ENCODE data around the gene NPPC. TPM values are rescaled to one million over a fixed set of nuclear protein-coding genes. Genes with fewer than 3 reads are reported as not detected.

NPPC gene
- total and polyA plus RNA-seq, 4 experiments from 2014 or later = not detected

GRCh38 chr2:231925303-231926179 is 655 bp downstream of the NPPC start:
- Histone ChIP-seq H3K9me3 (ENCODE audit: control insufficient read depth in 1 of 2, low read length in 2 of 2) (no peaks in the 10 kb centered on the region), H3K27me3 (ENCODE audit: insufficient read depth, low read length) (peaks cover 19% of the 10 kb centered on the region), H3K36me3 (ENCODE audit: insufficient read depth, low read length) (no peaks in the 10 kb centered on the region), H3K27ac (ENCODE audit: low read depth, low read length) (no peak overlapping the region), H3K4me1 (ENCODE audit: insufficient read depth, low read length) (peaks cover 27% of the 10 kb centered on the region), H3K4me3 (ENCODE audit: low read length in 2 of 2) (no peak overlapping the region)
- H3K27me3 Mint-ChIP-seq = peaks cover 36 to 51% of the 10 kb centered on the region in 2 donors
- DNase-seq = peak in 4 of 5 donors; percentile 58 to 65 (median 60)
- H3K9me3 Mint-ChIP-seq = peaks cover 0 to 2% (median 0%) of the 10 kb centered on the region in 8 donors
- ChIA-PET POLR2A (ENCODE audit: partially characterized antibody) (interaction anchor here (0.6 to 0.8 kb wide), 2 partner anchors 377 to 399 kb away, joined by 3 to 4 read pairs; no protein-coding TSS in a partner anchor), CTCF (ENCODE audit: partially characterized antibody) (interaction anchor here (0.9 to 5.1 kb wide), 10 partner anchors 10 to 488 kb away, joined by 3 to 34 read pairs (median 4); partner anchors contain the start of gene DIS3L2)
- peaks cover 6 to 21% (median 9%) of the 10 kb centered on the region in 4 donors for H3K4me1 Mint-ChIP-seq
- H3K27ac Mint-ChIP-seq = no peak overlapping the region
- intact Hi-C loops (cut with micrococcal nuclease) = loop anchor here (1.0 to 5.0 kb wide), 4 partner anchors 19 to 515 kb away; no protein-coding TSS in a partner anchor
- H3K4me3 Mint-ChIP-seq = peak overlapping the region in 5 of 8 donors; percentile 21 to 78 (median 49)
- no peaks in the 10 kb centered on the region for H3K36me3 Mint-ChIP-seq

DNA sequence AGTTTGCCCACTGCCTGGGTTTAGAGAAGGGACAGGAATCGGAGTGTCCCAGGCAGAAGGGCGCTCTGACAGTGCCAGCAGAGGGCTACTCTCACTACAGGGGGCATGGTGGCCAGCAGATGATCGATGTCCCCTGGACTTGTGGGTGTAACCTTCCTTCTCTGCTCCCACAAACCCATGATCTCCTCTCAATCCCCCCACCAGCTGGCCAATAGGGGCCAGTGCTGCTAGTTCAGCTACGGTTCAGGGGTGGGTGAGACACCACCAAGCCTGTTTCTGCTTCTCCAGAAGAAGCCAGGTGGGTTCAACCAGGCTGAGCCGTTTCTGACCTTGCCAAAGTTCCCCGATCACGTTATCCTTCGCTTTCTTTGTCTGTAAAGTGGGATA is 1.3 kb downstream of the NPPC start:
- peak overlapping the region in 2 of 7 donors; percentile 16 to 76 for H3K27ac Mint-ChIP-seq
- H3K4me1 ChIP-seq (ENCODE audit: insufficient read depth, low read length) = peaks cover 27% of the 10 kb centered on the region
- peaks cover 19% of the 10 kb centered on the region for H3K27me3 ChIP-seq (ENCODE audit: insufficient read depth, low read length)
- no peak for DNase-seq
- peaks cover 6 to 21% (median 9%) of the 10 kb centered on the region in 4 donors for H3K4me1 Mint-ChIP-seq
- no peak overlapping the region for H3K4me3 ChIP-seq (ENCODE audit: low read length in 2 of 2)
- ChIA-PET CTCF (ENCODE audit: partially characterized antibody) (interaction anchor here (0.9 to 5.1 kb wide), 8 partner anchors 9 to 489 kb away, joined by 3 to 34 read pairs (median 4); partner anchors contain the start of gene DIS3L2), POLR2A (ENCODE audit: partially characterized antibody) (interaction anchor here (0.6 kb wide), 1 partner anchor 378 kb away, joined by 3 read pairs; no protein-coding TSS in a partner anchor)
- H3K9me3 Mint-ChIP-seq = peaks cover 0 to 2% (median 0%) of the 10 kb centered on the region in 8 donors
- H3K27ac ChIP-seq (ENCODE audit: low read depth, low read length) = no peak overlapping the region
- H3K9me3 ChIP-seq (ENCODE audit: control insufficient read depth in 1 of 2, low read length in 2 of 2) = no peaks in the 10 kb centered on the region
- intact Hi-C loops (cut with micrococcal nuclease) = loop anchor here (1.0 to 5.0 kb wide), 4 partner anchors 19 to 515 kb away; no protein-coding TSS in a partner anchor
- H3K36me3 ChIP-seq (ENCODE audit: insufficient read depth, low read length) = no peaks in the 10 kb centered on the region
- H3K4me3 Mint-ChIP-seq = peak overlapping the region in 5 of 8 donors; percentile 40 to 74 (median 63)
- peaks cover 38 to 51% of the 10 kb centered on the region in 2 donors for H3K27me3 Mint-ChIP-seq
- H3K36me3 Mint-ChIP-seq = no peaks in the 10 kb centered on the region

DNA sequence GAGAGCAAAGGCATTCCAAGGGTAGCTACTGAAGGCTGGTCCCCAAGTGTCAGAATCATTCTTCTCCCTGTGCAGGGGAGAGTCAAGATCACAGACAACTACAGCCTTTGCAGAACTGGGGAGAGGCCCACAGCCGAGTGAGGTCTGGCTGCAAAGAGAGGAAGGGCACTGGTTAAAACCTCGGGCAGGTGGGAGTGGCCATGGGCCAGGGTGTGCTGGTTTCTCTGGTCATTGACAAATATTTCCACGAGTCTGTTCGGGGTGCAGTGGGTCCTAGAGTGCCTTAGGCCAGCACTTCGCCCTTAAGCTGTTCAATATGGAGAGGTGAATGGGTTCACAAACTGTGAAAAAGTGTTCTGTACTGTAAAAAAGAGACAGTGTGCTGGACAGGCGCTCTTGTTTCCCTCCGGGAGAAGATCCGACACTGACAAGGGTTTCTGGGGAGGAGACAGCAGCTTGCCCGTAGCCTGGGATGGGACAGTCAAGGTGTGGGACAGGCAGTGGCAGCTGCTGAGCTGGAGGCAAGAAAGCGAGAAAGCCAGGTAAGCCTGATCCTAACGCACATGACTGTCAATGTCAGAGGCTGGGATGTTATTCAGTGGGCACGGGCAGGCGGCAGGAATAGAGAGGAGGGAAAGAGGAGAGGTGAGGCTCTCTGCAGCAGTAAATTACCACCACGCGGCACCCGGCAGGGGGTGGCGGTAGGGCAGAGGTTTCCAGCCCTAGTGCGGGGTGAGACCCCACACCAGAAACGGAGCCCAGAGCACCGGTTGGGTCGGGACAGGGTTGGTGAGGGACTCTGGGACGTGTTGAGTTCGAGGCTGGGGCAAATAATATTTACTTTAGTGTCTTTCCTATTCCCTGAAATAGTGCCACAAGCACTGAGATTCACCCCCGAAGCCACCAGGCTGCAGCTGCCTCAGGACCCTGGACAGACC is 2.0 kb downstream of the NPPC start:
- POLR2A ChIA-PET (ENCODE audit: partially characterized antibody) = no interaction called here
- Histone ChIP-seq H3K9me3 (ENCODE audit: control insufficient read depth in 1 of 2, low read length in 2 of 2) (no peaks in the 10 kb centered on the region), H3K27ac (ENCODE audit: low read depth, low read length) (no peak overlapping the region), H3K36me3 (ENCODE audit: insufficient read depth, low read length) (no peaks in the 10 kb centered on the region), H3K4me1 (ENCODE audit: insufficient read depth, low read length) (peaks cover 27% of the 10 kb centered on the region), H3K4me3 (ENCODE audit: low read length in 2 of 2) (no peak overlapping the region), H3K27me3 (ENCODE audit: insufficient read depth, low read length) (peaks cover 19% of the 10 kb centered on the region)
- H3K36me3 Mint-ChIP-seq = no peaks in the 10 kb centered on the region
- peaks cover 6 to 21% (median 9%) of the 10 kb centered on the region in 4 donors for H3K4me1 Mint-ChIP-seq
- no peak for DNase-seq
- peak overlapping the region in 3 of 7 donors; percentile 16 to 76 (median 65) for H3K27ac Mint-ChIP-seq
- peaks cover 36 to 47% of the 10 kb centered on the region in 2 donors for H3K27me3 Mint-ChIP-seq
- H3K4me3 Mint-ChIP-seq = peak overlapping the region; percentile 36 to 74 (median 57)
- peaks cover 0 to 2% (median 0%) of the 10 kb centered on the region in 8 donors for H3K9me3 Mint-ChIP-seq
- intact Hi-C loops (cut with micrococcal nuclease) = no loop called here
- CTCF ChIA-PET (ENCODE audit: partially characterized antibody) = interaction anchor here (0.6 to 5.1 kb wide), 9 partner anchors 9 to 513 kb away, joined by 3 to 34 read pairs (median 4); partner anchors contain the start of gene DIS3L2

GRCh38 chr2:231923010-231923344 is 3.2 kb downstream of the NPPC start:
- no peak for DNase-seq
- Histone ChIP-seq H3K4me3 (ENCODE audit: low read length in 2 of 2) (no peak overlapping the region), H3K9me3 (ENCODE audit: control insufficient read depth in 1 of 2, low read length in 2 of 2) (no peaks in the 10 kb centered on the region), H3K27me3 (ENCODE audit: insufficient read depth, low read length) (peaks cover 19% of the 10 kb centered on the region), H3K4me1 (ENCODE audit: insufficient read depth, low read length) (peaks cover 27% of the 10 kb centered on the region), H3K36me3 (ENCODE audit: insufficient read depth, low read length) (no peaks in the 10 kb centered on the region), H3K27ac (ENCODE audit: low read depth, low read length) (no peak overlapping the region)
- no peak overlapping the region for H3K27ac Mint-ChIP-seq
- POLR2A ChIA-PET (ENCODE audit: partially characterized antibody) = no interaction called here
- CTCF ChIA-PET (ENCODE audit: partially characterized antibody) = interaction anchor here (0.6 to 5.1 kb wide), 4 partner anchors 194 to 403 kb away, joined by 3 to 34 read pairs (median 4); no protein-coding TSS in a partner anchor
- H3K27me3 Mint-ChIP-seq = peaks cover 33 to 35% of the 10 kb centered on the region in 2 donors
- H3K4me1 Mint-ChIP-seq = peaks cover 6 to 21% (median 9%) of the 10 kb centered on the region in 4 donors
- no peak overlapping the region for H3K4me3 Mint-ChIP-seq
- intact Hi-C loops (cut with micrococcal nuclease) = no loop called here
- no peaks in the 10 kb centered on the region for H3K36me3 Mint-ChIP-seq
- H3K9me3 Mint-ChIP-seq = no peaks in the 10 kb centered on the region

DNA sequence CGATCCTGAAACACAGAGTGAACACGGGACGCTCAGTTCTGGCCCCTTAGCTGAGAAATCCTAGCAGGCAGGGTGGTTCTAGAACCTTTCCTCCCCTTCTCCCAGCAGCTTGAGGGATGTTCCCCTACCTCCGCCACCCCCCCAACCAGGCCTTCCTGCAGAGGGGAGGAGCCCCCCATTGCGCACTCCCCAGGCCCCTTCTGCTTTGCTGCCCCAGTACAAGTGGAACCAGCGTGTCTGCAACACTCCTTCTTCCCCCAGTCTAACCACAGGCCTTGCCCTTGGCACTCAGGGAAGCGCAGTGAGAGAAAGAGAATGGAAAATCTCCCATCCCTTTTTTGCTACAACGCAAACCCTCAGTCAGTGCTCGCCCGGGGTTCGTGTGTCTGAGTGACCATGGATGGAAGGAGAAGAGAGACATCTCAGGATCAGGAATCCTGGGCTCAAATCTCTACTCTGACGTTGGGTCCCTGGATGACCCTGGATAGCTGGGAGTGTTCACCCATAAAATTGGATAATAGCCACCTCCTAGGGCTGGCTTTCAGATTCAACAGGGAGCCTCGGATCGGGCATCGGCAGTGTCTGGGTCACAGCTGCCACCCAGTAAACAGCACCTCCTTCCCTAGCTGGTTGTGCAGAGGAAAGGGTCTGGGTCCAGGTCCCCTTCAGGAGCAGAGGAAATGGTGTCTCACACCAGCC is 3.7 kb downstream of the NPPC start:
- intact Hi-C loops (cut with micrococcal nuclease) = no loop called here
- Mint-ChIP-seq H3K4me1 (peaks cover 6 to 21% (median 8%) of the 10 kb centered on the region in 4 donors), H3K4me3 (no peak overlapping the region), H3K27ac (no peak overlapping the region), H3K27me3 (peaks cover 28 to 30% of the 10 kb centered on the region in 2 donors), H3K36me3 (no peaks in the 10 kb centered on the region), H3K9me3 (no peaks in the 10 kb centered on the region)
- H3K4me1 ChIP-seq (ENCODE audit: insufficient read depth, low read length) = peaks cover 27% of the 10 kb centered on the region
- H3K27me3 ChIP-seq (ENCODE audit: insufficient read depth, low read length) = peaks cover 19% of the 10 kb centered on the region
- ChIA-PET CTCF (ENCODE audit: partially characterized antibody) (interaction anchor here (1.2 to 5.1 kb wide), 6 partner anchors 16 to 404 kb away, joined by 3 to 34 read pairs (median 8); no protein-coding TSS in a partner anchor), POLR2A (ENCODE audit: partially characterized antibody) (no interaction called here)
- no peaks in the 10 kb centered on the region for H3K36me3 ChIP-seq (ENCODE audit: insufficient read depth, low read length)
- DNase-seq = no peak
- no peaks in the 10 kb centered on the region for H3K9me3 ChIP-seq (ENCODE audit: control insufficient read depth in 1 of 2, low read length in 2 of 2)
- no peak overlapping the region for H3K27ac ChIP-seq (ENCODE audit: low read depth, low read length)
- no peak overlapping the region for H3K4me3 ChIP-seq (ENCODE audit: low read length in 2 of 2)

GRCh38 chr2:231920795-231921194 is 5.4 kb downstream of the NPPC start:
- no peak for DNase-seq
- H3K9me3 Mint-ChIP-seq = no peaks in the 10 kb centered on the region
- Histone ChIP-seq H3K27me3 (ENCODE audit: insufficient read depth, low read length) (peaks cover 14% of the 10 kb centered on the region), H3K4me3 (ENCODE audit: low read length in 2 of 2) (no peak overlapping the region), H3K4me1 (ENCODE audit: insufficient read depth, low read length) (peaks cover 11% of the 10 kb centered on the region), H3K36me3 (ENCODE audit: insufficient read depth, low read length) (no peaks in the 10 kb centered on the region), H3K9me3 (ENCODE audit: control insufficient read depth in 1 of 2, low read length in 2 of 2) (no peaks in the 10 kb centered on the region), H3K27ac (ENCODE audit: low read depth, low read length) (no peak overlapping the region)
- ChIA-PET CTCF (ENCODE audit: partially characterized antibody) (interaction anchor here (1.5 to 2.8 kb wide), 4 partner anchors 10 to 406 kb away, joined by 3 to 15 read pairs (median 7); no protein-coding TSS in a partner anchor), POLR2A (ENCODE audit: partially characterized antibody) (no interaction called here)
- peaks cover 0 to 12% (median 4%) of the 10 kb centered on the region in 4 donors for H3K4me1 Mint-ChIP-seq
- no peak overlapping the region for H3K4me3 Mint-ChIP-seq
- intact Hi-C loops (cut with micrococcal nuclease) = no loop called here
- no peak overlapping the region for H3K27ac Mint-ChIP-seq
- no peaks in the 10 kb centered on the region for H3K36me3 Mint-ChIP-seq
- H3K27me3 Mint-ChIP-seq = peaks cover 23 to 24% of the 10 kb centered on the region in 2 donors
